HepG2 (cell line): ENCODE data around the gene MYRFL. TPM values are rescaled to one million over a fixed set of nuclear protein-coding genes. Genes with fewer than 3 reads are reported as not detected.

Source experiments
- ATAC-seq: fragments of 200-7000 bp; cut with Tn5 transposase; 3 replicates; pipeline ENCODE4 v1.9.1; 2020; ENCODE audit warnings: mild to moderate bottlenecking, moderate library complexity
- BruUV-seq: library from RNA; stranded (reverse); fragments of 400-500 nt; replicated peaks from 2 replicates; lab custom pipeline; 2021; lab: Mats Ljungman, UMichigan
- CTCF ChIA-PET: fragments of 300-600 bp; formaldehyde crosslinking; extraction: SDS; loops from one replicate; lab custom pipeline; 2021; ENCODE audit warnings: low total read pairs, inconsistent platforms, low intra/inter-chr PET ratio; lab: Yijun Ruan, JAX
- POLR2A ChIA-PET: fragments of 350-600 bp; sonication (Branson Sonifier 250); formaldehyde crosslinking; loops from one replicate; lab custom pipeline; 2020; ENCODE audit warnings: antibody characterized with exemption, inconsistent platforms; lab: Yijun Ruan, JAX
- DNase-seq: peaks from one replicate; pipeline ENCODE4 v3.0.0-alpha.2; 2015; ENCODE audit warnings: low spot score
- FAIRE-seq: peaks from 3 replicates; lab custom pipeline; 2011; peaks lifted over from hg19 to GRCh38; lab: Jason Lieb, UNC
- H2AFZ ChIP-seq: one replicate; pipeline ENCODE4 v1.6.1; 2011; ENCODE audit warnings: low read length, inconsistent platforms
- H3K27ac ChIP-seq: fragments of 300-600 bp; 3 replicates; pipeline ENCODE4 v1.8.0; 2011; ENCODE audit warnings: mixed run types, mild to moderate bottlenecking, mixed read lengths, low read length, inconsistent platforms; ENCODE audit not compliant: insufficient read depth; ENCODE audit errors: extremely low read length
- H3K27me3 ChIP-seq, 2 experiments: fragments of 200-600 bp in 1 of 2; 2 replicates in 1 of 2; 3 replicates in 1 of 2; pipeline versions ENCODE4 v1.6.0 to v1.8.0; 2011; ENCODE audit warnings: low read length in 2 of 2, mild to moderate bottlenecking in 2 of 2, moderate library complexity in 2 of 2, inconsistent platforms in 1 of 2; ENCODE audit not compliant: insufficient read depth in 2 of 2, control insufficient read depth in 1 of 2
- H3K36me3 ChIP-seq, 2 experiments: fragments of 200-600 bp in 1 of 2; replicated peaks in 1 of 2; 2 replicates in 1 of 2; 3 replicates in 1 of 2; pipeline versions ENCODE4 v1.5.1 to v1.8.0; 2011; ENCODE audit warnings: low read length in 2 of 2, inconsistent platforms in 1 of 2; ENCODE audit not compliant: insufficient read depth in 2 of 2, control insufficient read depth in 1 of 2
- H3K4me1 ChIP-seq: 2 replicates; pipeline ENCODE4 v1.5.1; 2012; ENCODE audit warnings: low read length, inconsistent platforms; ENCODE audit not compliant: insufficient read depth
- H3K4me2 ChIP-seq: 2 replicates; pipeline ENCODE4 v1.6.0; 2011; ENCODE audit warnings: low read depth, low read length, inconsistent platforms
- H3K4me3 ChIP-seq, 3 experiments: fragments of 200-600 bp in 1 of 3; sonication (generic), shearing (Covaris generic) in 1 of 3; replicated peaks in 1 of 3; 2 replicates each; pipeline ENCODE4 v1.5.1; 2011 to 2016; ENCODE audit warnings: low read length in 3 of 3, inconsistent platforms in 2 of 3, low read depth in 2 of 3, mild to moderate bottlenecking in 2 of 3, control low read depth in 1 of 3, mixed read lengths in 1 of 3; ENCODE audit not compliant: insufficient read depth in 1 of 3
- H3K79me2 ChIP-seq: one replicate; pipeline ENCODE4 v1.6.1; 2011; ENCODE audit warnings: low read length, inconsistent platforms; ENCODE audit not compliant: insufficient read depth
- H3K9ac ChIP-seq: 2 replicates; pipeline ENCODE4 v1.6.0; 2011; ENCODE audit warnings: mild to moderate bottlenecking, low read depth, low read length, inconsistent platforms; ENCODE audit not compliant: insufficient read depth
- H3K9me3 ChIP-seq: 2 replicates; pipeline ENCODE4 v1.5.1; 2012; ENCODE audit warnings: mild to moderate bottlenecking, low read length
- H4K20me1 ChIP-seq: 2 replicates; pipeline ENCODE4 v1.6.0; 2011; ENCODE audit warnings: inconsistent platforms, mild to moderate bottlenecking, low read length, moderate library complexity; ENCODE audit not compliant: insufficient read depth
- CREB1 ChIP-seq, 2 experiments: fragments of 450-650 bp in 1 of 2; IDR thresholded peaks; 2 replicates each; pipeline ENCODE4 v1.6.1; 2016 to 2017; ENCODE audit warnings: control low read depth in 1 of 2, mild to moderate bottlenecking in 1 of 2, missing compliant biosample characterization in 1 of 2, missing genetic modification characterization in 1 of 2
- TEAD3 ChIP-seq: optimal IDR thresholded peaks from 2 replicates; pipeline ENCODE3; 2016; ENCODE audit warnings: borderline replicate concordance
- TSC22D2 ChIP-seq: sonication (generic); formaldehyde crosslinking; IDR thresholded peaks from 2 replicates; pipeline ENCODE4 v1.5.1; 2020; ENCODE audit warnings: missing genetic modification reagents, mild to moderate bottlenecking, borderline replicate concordance
- XRCC5 ChIP-seq: fragments of 200-400 bp; formaldehyde crosslinking; optimal IDR thresholded peaks from 2 replicates; pipeline ENCODE3; 2017; ENCODE audit warnings: mild to moderate bottlenecking, low read length
- ZNF292 ChIP-seq: sonication (generic); formaldehyde crosslinking; IDR thresholded peaks from 2 replicates; pipeline ENCODE4 v1.8.1; 2022; ENCODE audit warnings: mild to moderate bottlenecking, low read depth, missing genetic modification reagents, borderline replicate concordance
- ZNF556 ChIP-seq: sonication (generic); formaldehyde crosslinking; IDR thresholded peaks from 2 replicates; pipeline ENCODE4 v1.4.0; 2020; ENCODE audit warnings: mild to moderate bottlenecking, missing genetic modification reagents, borderline replicate concordance
- ZNF572 ChIP-seq: sonication (generic); formaldehyde crosslinking; IDR thresholded peaks from 2 replicates; pipeline ENCODE4 v1.5.1; 2020; ENCODE audit warnings: mild to moderate bottlenecking, missing genetic modification reagents
- ZNF788 ChIP-seq: sonication (generic); formaldehyde crosslinking; IDR thresholded peaks from 2 replicates; pipeline ENCODE4 v1.5.0; 2020; ENCODE audit warnings: mild to moderate bottlenecking, missing genetic modification reagents, borderline replicate concordance
- whole genome bisulfite sequencing: methylation state at CpG from one replicate; pipeline ENCODE4 v1.1.6; 2017; ENCODE audit warnings: low lambda C conversion rate; 5-methylcytosine and 5-hydroxymethylcytosine counted together
- in situ Hi-C: cut with HindIII; loops from 2 replicates; pipeline ENCODE4 v1.10.0; 2017; ENCODE audit warnings: low pct_unique_long_range_greater_than_20kb; ENCODE audit not compliant: extremely low pct_ligation_motif_present
- intact Hi-C: fragments of 100-400 bp; cut with micrococcal nuclease; formaldehyde crosslinking; loops from one replicate; pipeline ENCODE4 v1.10.0; 2022; ENCODE audit not compliant: unreplicated experiment
- polyA plus RNA-seq, 8 experiments: library from polyadenylated mRNA; depleted of rRNA in 3 of 8; stranded (reverse) in 7 of 8; unstranded in 1 of 8; fragments of >200 nt; fragmentation: Illumina TruSeq in 4 of 8; extraction: Trizol in 4 of 8; gene quantifications; 2 replicates each; pipeline versions ENCODE4 v1.2.1 to v1.2.3, GENCODE V29; 2011 to 2016; ENCODE audit warnings: low read depth in 4 of 8, missing spikeins in 1 of 8, mixed read lengths in 1 of 8; ENCODE audit not compliant: insufficient read depth in 1 of 8
- total RNA-seq, 5 experiments: library from RNA; depleted of rRNA; stranded (reverse); fragments of >200 nt; fragmentation: Illumina TruSeq; extraction: Trizol; gene quantifications; 2 replicates each; pipeline ENCODE4 v1.2.3, GENCODE V29; 2016; ENCODE audit warnings: low read depth in 1 of 5
- TF ChIP-seq, protein P1 (sequence below): IDR thresholded peaks from 2 replicates; pipeline ENCODE4 v1.6.1; 2016; ENCODE audit warnings: missing compliant biosample characterization, missing genetic modification reagents, borderline replicate concordance

MYRFL gene
- total and polyA plus RNA-seq, 2 of the 13 experiments (the other 11 are each of a cell fraction or from before 2014, with no cell fraction given), result 0.09 to 0.11 TPM

DNA sequence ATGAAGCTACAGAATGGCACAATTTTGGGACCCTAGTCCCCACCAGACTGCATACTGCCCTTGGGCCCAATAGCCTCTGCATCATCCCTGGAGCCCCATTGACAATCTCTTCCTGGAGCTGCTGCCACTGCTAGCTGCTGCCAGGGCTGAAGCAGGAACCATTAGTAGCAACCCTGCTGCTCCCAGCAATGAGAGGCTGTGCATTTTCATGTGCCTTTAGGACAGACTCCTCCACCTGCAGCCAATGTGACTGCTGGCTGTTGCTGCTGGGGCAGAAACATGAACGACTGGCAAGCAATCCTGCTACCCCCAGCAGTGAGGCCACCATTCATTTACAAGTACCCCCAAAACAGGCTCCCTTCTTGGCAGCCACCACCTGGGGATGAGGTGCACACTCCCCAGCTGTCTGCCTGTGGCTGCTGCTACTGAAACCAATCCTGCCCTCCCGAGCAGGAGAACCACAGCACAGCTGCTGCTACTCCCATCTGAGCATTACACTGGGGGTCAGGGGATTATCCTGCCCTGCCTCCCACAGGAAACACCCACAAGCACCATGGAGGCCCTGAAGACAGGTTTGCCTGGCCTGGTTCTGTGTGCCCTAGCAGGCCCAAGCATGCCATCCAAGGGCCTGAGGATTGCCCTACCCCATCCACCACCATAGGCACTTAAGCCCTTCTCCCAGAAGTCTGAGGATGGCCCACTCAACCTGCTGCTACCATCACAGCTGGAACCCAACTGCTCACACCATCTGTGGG, 181.0 kb downstream of the MYRFL start:
- intact Hi-C loops, result no loop called here
- Histone ChIP-seq H4K20me1 (no peaks in the 10 kb centered on the region), H3K27me3 (peaks cover 0 to 3% of the 10 kb centered on the region in 2 experiments; a peak in 1 of 5 replicates), H3K79me2 (no peaks in the 10 kb centered on the region), H3K9me3 (peaks cover 14% of the 10 kb centered on the region), H3K4me2 (no peak overlapping the region), H3K9ac (no peak overlapping the region), H3K4me3 (no peak overlapping the region), H2AFZ (no peak overlapping the region), H3K36me3 (no peaks in the 10 kb centered on the region), H3K27ac (no peak overlapping the region), H3K4me1 (no peaks in the 10 kb centered on the region)
- ChIA-PET POLR2A (no interaction called here), CTCF (no interaction called here)
- WGBS, result no CpG with 5 or more reads among the region's 2 CpGs
- FAIRE-seq (no peak), ATAC-seq (no peak), DNase-seq (no peak)
- no TSS peak for BruUV-seq
- no peak for TF ChIP-seq TSC22D2 (CRISPR knock-in tag)
- in situ Hi-C loops, result no loop called here

DNA sequence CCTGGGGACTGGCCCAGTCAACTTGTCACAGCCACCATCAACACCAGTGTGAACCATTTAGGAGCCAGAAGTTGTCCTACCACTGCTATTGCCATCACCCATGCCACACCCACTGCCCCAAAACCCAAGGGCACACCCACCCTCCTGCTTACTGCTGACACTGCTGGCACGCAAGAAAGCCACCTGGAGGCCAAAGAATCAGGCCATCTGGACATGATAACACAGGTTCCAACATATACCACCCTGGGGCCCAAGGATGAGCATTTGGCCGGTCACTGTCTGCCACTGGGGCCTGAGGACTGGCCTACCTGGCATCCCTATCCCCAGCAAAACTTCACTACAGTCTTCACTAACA, 181.6 kb downstream of the MYRFL start:
- no peaks in the 10 kb centered on the region for H3K36me3 ChIP-seq
- H3K4me1 ChIP-seq, result no peaks in the 10 kb centered on the region
- TF ChIP-seq TEAD3 (CRISPR knock-in tag) (no peak), XRCC5 (no peak), ZNF788 (no peak), ZNF556 (CRISPR knock-in tag) (no peak), ZNF292 (CRISPR knock-in tag) (no peak), ZNF572 (no peak), CREB1 (IDR thresholded peaks at IDR 0.05) (no peak), CREB1 (CRISPR knock-in tag; IDR thresholded peaks at IDR 0.05) (no peak)
- TF ChIP-seq, protein P1, sequence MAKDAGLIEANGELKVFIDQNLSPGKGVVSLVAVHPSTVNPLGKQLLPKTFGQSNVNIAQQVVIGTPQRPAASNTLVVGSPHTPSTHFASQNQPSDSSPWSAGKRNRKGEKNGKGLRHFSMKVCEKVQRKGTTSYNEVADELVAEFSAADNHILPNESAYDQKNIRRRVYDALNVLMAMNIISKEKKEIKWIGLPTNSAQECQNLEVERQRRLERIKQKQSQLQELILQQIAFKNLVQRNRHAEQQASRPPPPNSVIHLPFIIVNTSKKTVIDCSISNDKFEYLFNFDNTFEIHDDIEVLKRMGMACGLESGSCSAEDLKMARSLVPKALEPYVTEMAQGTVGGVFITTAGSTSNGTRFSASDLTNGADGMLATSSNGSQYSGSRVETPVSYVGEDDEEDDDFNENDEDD (CRISPR knock-in tag), result no peak
- no peak for DNase-seq
- in situ Hi-C loops (no loop called here), intact Hi-C loops (no loop called here)
- no peaks in the 10 kb centered on the region for H3K79me2 ChIP-seq
- ATAC-seq, result no peak
- no peak overlapping the region for H2AFZ ChIP-seq
- H3K4me2 ChIP-seq, result no peak overlapping the region
- no peaks in the 10 kb centered on the region for H4K20me1 ChIP-seq
- no peak for FAIRE-seq
- no peak overlapping the region for H3K9ac ChIP-seq
- H3K4me3 ChIP-seq, result no peak overlapping the region
- no TSS peak for BruUV-seq
- H3K27ac ChIP-seq, result no peak overlapping the region
- peaks cover 0 to 3% of the 10 kb centered on the region in 2 experiments; a peak in 1 of 5 replicates for H3K27me3 ChIP-seq
- no CpG with 5 or more reads among the region's 2 CpGs for WGBS
- POLR2A ChIA-PET, result no interaction called here
- CTCF ChIA-PET, result no interaction called here
- peaks cover 14% of the 10 kb centered on the region for H3K9me3 ChIP-seq
